HG02981 (cell line): ENCODE data around the gene PHLPP1.
"Not testable (repeated sequence)": the region's sequence is repeated elsewhere in the genome, so short reads cannot be mapped to it uniquely, and the experiment has no call there.

Source experiments
- ATAC-seq: cut with Tn5 transposase; IDR thresholded peaks from one replicate; pipeline ENCODE4 v1.9.1; 2021; ENCODE audit warnings: mild to moderate bottlenecking, moderate library complexity; ENCODE audit not compliant: unreplicated experiment

Gene PHLPP1

GRCh38 chr18:62715436-62715758 is at the start of gene PHLPP1:
TSS of gene PHLPP1 (plus strand) at chr18:62715541. CDS start at chr18:62715684, 143 bp downstream.
- peak; percentile 18 for ATAC-seq

GRCh38 chr18:62669225-62669624 is 46.1 kb upstream of the PHLPP1 start:
- ATAC-seq: no peak

GRCh38 chr18:62670573-62670972 is 44.8 kb upstream of the PHLPP1 start:
- no peak for ATAC-seq

- ATAC-seq: no peak
Measured at GRCh38 chr18:62672600-62672999, 42.7 kb upstream of the PHLPP1 start.

- ATAC-seq: no peak
Measured at GRCh38 chr18:62678847-62679485, 36.4 kb upstream of the PHLPP1 start.

GRCh38 chr18:62682371-62682770 is 33.0 kb upstream of the PHLPP1 start:
- ATAC-seq: no peak

- no peak for ATAC-seq
Measured at GRCh38 chr18:62683935-62684334, 31.4 kb upstream of the PHLPP1 start.

GRCh38 chr18:62688743-62689317 is 26.5 kb upstream of the PHLPP1 start:
- ATAC-seq: no peak

- ATAC-seq: no peak
Measured at GRCh38 chr18:62690236-62690815, 25.0 kb upstream of the PHLPP1 start.

- no peak for ATAC-seq
Measured at GRCh38 chr18:62693659-62694058, 21.7 kb upstream of the PHLPP1 start.

- ATAC-seq: no peak
Measured at GRCh38 chr18:62697636-62698035, 17.7 kb upstream of the PHLPP1 start.

GRCh38 chr18:62702259-62702658 is 13.1 kb upstream of the PHLPP1 start:
- ATAC-seq: no peak

GRCh38 chr18:62706879-62707278 is 8.5 kb upstream of the PHLPP1 start:
- ATAC-seq: not testable (repeated sequence)

GRCh38 chr18:62709908-62710307 is 5.4 kb upstream of the PHLPP1 start:
- ATAC-seq: not testable (repeated sequence)

GRCh38 chr18:62710417-62710816 is 4.9 kb upstream of the PHLPP1 start:
- no peak for ATAC-seq

- ATAC-seq: no peak
Measured at GRCh38 chr18:62711781-62712180, 3.6 kb upstream of the PHLPP1 start.

GRCh38 chr18:62713651-62714247 is 1.6 kb upstream of the PHLPP1 start:
- ATAC-seq: no peak

- ATAC-seq: peak; percentile 62
Measured at GRCh38 chr18:62714671-62715435, 488 bp upstream of the PHLPP1 start.

- ATAC-seq: peak; percentile 36
Measured at GRCh38 chr18:62715759-62716615, 646 bp downstream of the PHLPP1 start.

- no peak for ATAC-seq
Measured at GRCh38 chr18:62716619-62717168, 1.4 kb downstream of the PHLPP1 start.
